COR-L47 (cell line): ENCODE data around the gene TMPRSS7.

ENCODE experiments used
- DNase-seq: peaks from one replicate; lab custom pipeline; 2025; lab: John Stamatoyannopoulos, UW

The TMPRSS7 gene

GRCh38 chr3:112128843-112129727 lies 94.5 kb downstream of the TMPRSS7 start:
- no peak for DNase-seq

GRCh38 chr3:112129925-112130637 lies 95.5 kb downstream of the TMPRSS7 start:
- no peak for DNase-seq

DNA sequence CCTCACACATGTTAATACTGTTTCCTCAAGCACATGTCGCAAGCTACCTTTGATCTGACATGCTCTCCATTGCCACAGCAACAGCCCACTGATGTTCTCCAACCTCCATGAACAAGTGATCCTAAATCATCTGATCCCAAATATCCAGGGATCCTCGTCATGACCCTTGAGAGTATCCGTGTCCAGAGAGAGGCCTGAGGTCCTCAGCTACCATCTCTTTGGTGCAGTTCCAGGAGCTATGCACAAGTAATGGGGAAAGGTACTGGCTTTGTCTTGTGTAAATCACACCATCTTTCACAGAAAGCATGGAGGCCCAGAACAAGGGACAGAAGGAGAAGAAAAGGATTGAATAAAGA lies 96.1 kb downstream of the TMPRSS7 start:
- DNase-seq, result no peak
